ENCODE data around the gene KIF3A.
A peak's percentile ranks its signal among the peaks of the same experiment; 100 is the strongest.

KIF3A gene

DNA sequence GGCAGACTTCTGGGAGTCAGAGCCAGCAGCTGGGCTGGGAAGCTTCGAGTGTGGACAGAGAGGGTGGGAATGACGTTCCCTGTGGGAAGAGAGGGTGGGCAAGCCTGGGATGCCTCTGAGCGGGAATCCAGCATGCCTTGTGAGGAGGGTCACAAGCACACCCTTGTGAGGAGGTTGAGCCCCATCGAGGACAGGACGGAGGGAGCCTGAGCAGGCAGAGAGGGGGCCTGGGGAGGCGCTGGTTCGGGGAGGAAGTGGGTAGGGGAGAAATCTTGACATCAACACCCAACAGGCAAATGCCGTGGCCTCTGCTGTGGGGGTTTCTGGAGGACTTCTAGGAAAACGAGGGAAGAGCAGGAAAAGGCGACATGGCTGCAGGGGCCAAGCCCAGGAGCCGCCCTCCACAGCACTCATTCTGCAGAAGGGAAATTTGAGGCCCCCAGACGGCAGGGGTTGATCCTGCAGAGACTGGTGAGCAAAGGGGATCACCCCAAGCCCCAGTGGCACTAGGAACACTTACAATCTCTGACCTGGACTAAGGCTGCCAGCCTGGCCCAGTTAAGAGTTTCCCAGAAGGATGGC, 80.5 kb downstream of the KIF3A start:
- Histone ChIP-seq H3K9me3 (no peaks in the 10 kb centered on the region), H3K4me3 (ENCODE audit: low read depth, low read length) (no peak overlapping the region; the same call in 1 of the 2 replicates), H3K4me1 (no peaks in the 10 kb centered on the region), H3K36me3 (no peaks in the 10 kb centered on the region), H3K27me3 (no peaks in the 10 kb centered on the region)
- no peak for DNase-seq
- TF ChIP-seq, protein P1, sequence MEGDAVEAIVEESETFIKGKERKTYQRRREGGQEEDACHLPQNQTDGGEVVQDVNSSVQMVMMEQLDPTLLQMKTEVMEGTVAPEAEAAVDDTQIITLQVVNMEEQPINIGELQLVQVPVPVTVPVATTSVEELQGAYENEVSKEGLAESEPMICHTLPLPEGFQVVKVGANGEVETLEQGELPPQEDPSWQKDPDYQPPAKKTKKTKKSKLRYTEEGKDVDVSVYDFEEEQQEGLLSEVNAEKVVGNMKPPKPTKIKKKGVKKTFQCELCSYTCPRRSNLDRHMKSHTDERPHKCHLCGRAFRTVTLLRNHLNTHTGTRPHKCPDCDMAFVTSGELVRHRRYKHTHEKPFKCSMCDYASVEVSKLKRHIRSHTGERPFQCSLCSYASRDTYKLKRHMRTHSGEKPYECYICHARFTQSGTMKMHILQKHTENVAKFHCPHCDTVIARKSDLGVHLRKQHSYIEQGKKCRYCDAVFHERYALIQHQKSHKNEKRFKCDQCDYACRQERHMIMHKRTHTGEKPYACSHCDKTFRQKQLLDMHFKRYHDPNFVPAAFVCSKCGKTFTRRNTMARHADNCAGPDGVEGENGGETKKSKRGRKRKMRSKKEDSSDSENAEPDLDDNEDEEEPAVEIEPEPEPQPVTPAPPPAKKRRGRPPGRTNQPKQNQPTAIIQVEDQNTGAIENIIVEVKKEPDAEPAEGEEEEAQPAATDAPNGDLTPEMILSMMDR (IDR thresholded peaks at IDR 0.05; ENCODE audit: low read depth, low read length) = no peak

DNA sequence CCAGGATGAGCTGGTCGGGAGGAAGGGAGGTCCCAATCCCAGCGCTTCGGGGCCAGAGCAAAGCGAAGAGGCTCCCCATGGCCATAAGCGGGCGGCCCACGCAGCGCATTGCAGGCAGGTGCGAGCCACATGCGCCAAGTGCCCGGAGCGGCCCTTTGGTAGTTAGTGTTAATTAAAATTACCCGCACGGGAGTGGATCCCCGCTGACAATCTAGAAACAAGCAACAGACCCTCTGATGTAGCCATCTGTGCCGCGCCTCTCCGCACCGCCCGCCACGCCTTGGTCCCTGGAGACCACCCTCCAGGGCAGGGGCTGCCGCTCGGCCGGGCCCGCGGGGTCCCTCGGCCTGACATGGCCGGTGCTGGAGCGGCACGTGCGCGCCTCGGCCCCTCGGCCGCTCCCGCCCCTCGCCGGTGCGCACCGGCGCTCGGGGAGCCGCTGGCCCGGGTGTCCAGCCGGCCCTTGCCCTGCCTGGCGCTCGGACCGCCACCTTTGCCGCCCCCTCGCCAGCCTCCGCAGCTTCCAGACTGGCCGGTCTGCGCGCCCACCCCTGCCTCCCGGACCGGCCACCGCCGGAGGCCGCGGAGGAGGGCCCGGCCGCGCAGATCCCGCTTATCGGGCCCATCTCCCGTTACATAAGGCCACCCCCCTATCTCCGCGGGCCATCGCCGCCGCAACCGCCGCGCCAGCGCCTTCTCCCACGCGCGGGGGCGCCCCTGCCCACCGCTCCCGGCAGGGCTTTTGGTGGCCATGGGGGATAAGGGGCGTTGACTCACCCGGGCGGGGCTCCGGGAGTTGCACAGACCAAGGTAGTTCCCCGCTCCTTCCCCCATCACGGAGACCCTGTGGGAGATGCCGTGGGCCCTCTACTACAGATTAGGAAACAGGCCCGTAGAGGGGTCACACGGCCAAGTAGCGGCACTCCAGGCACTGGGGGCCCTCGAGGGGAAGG, 81.2 kb downstream of the KIF3A start:
- Histone ChIP-seq H3K4me1 (no peaks in the 10 kb centered on the region), H3K4me3 (ENCODE audit: low read depth, low read length) (peak overlapping the region; percentile 53), H3K9me3 (no peaks in the 10 kb centered on the region), H3K36me3 (no peaks in the 10 kb centered on the region), H3K27me3 (no peaks in the 10 kb centered on the region)
- TF ChIP-seq, protein P1 (IDR thresholded peaks at IDR 0.05; ENCODE audit: low read depth, low read length) = no peak; the same call in 1 of the 2 replicates
- peak; percentile 49 for DNase-seq

DNA sequence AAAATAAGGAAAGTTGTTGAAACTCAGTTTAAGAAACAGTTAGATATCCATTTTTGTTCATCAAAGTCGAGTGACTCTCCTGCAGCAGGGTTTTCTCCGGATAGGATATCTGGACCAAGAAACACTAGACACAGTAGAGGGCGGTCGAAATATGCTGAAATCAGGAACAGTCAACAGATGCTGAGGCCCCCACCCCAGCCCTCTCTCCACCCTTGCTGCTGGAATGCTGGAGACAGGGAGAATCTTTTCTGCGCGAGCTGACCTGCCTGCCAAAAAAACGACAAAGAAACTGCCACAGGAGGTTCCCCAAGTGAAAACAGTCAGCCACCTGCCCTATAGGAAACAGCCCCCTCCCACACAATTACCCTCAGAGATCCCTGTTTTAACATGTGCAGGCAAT, 83.6 kb downstream of the KIF3A start:
- TF ChIP-seq, protein P1 (IDR thresholded peaks at IDR 0.05; ENCODE audit: low read depth, low read length) = no peak
- no peak for DNase-seq
- Histone ChIP-seq H3K36me3 (no peaks in the 10 kb centered on the region), H3K27me3 (no peaks in the 10 kb centered on the region), H3K4me1 (no peaks in the 10 kb centered on the region), H3K9me3 (no peaks in the 10 kb centered on the region), H3K4me3 (ENCODE audit: low read depth, low read length) (no peak overlapping the region)

- DNase-seq = no peak
- TF ChIP-seq, protein P1 (IDR thresholded peaks at IDR 0.05; ENCODE audit: low read depth, low read length) = no peak
- H3K27me3 ChIP-seq = no peaks in the 10 kb centered on the region
- no peaks in the 10 kb centered on the region for H3K36me3 ChIP-seq
- H3K4me3 ChIP-seq (ENCODE audit: low read depth, low read length) = no peak overlapping the region
- H3K4me1 ChIP-seq = no peaks in the 10 kb centered on the region
- H3K9me3 ChIP-seq = no peaks in the 10 kb centered on the region
These were observed 85.4 kb downstream of the KIF3A start for GRCh38 chr5:132651838-132652469.

GRCh38 chr5:132648355-132648754, 89.0 kb downstream of the KIF3A start:
- no peak for DNase-seq
- H3K36me3 ChIP-seq = no peaks in the 10 kb centered on the region
- H3K9me3 ChIP-seq = no peaks in the 10 kb centered on the region
- H3K27me3 ChIP-seq = no peaks in the 10 kb centered on the region
- TF ChIP-seq, protein P1 (IDR thresholded peaks at IDR 0.05; ENCODE audit: low read depth, low read length) = no peak
- H3K4me3 ChIP-seq (ENCODE audit: low read depth, low read length) = no peak overlapping the region
- H3K4me1 ChIP-seq = no peaks in the 10 kb centered on the region
